HG03521 (cell line): ENCODE results near the gene NES.

ENCODE experiments used
- ATAC-seq: cut with Tn5 transposase; IDR thresholded peaks from one replicate; pipeline ENCODE4 v1.9.1; 2021; ENCODE audit warnings: mild to moderate bottlenecking, moderate library complexity; ENCODE audit not compliant: unreplicated experiment

The NES gene

DNA sequence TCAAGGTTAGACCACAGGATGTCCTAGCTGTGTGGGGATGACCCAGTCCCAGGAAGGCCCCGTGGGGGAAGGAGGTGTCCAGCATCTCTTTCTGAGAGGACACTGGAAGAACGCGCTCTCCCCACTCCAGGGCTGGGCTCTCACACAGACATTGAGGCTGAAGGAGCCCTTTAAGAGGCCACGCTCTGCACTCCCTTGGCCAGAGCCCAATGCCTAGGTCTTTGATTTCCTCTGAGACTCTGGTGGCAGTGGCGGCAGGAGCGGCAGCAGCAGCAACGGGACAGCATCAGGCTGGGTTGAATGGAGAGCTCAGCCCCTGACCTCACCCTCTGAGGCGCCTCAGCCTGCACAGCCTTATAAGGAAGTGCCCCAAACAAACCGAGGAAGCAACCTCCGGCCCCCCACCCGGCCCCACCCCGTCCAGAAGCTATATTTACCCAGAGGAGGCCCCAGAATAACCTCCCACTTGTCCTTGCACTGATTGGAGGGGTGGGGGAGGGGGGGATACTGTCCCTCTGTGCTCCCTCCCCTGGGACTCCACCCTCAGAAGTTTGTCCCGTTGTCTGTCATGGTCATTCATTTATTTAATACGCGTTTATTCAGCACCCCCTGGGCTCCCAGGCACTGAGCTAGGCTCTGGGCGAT, 12.3 kb downstream of the NES start:
- ATAC-seq: no peak

DNA sequence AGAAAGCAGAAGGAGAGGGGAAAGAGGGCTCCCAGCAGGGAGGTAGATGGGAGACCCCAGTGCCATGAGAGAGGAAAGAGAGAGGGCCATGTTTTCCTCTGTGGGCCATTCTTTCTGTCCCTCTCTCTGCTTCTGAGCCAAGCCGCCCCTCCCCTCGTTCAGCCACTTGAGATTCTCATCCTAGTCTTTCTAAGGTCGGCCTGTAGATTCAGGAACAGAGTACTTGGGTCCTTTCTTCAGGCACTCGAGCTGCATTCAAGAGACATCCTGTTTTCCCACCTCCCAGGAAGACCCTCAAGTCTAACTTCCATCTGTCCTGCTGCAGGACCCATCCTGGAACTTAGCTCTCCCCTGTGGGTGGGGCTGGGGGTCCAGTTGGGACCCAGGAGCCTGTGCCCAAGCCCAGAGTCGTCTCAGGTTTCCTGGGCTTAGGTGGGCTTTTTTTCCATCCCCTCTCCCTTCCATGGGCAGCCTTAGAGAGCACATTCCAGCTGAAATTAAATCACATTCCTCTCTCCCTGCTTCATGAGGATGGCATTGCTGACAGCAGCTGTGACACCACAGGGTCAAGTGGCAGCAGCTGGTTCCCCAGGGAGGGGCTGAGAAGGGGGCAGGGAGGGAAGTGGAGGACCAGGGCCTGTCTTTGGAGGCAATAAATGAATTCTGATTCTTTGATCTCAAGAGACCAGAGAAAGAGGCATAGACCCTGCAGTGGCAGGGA, 13.0 kb downstream of the NES start:
- no peak for ATAC-seq

DNA sequence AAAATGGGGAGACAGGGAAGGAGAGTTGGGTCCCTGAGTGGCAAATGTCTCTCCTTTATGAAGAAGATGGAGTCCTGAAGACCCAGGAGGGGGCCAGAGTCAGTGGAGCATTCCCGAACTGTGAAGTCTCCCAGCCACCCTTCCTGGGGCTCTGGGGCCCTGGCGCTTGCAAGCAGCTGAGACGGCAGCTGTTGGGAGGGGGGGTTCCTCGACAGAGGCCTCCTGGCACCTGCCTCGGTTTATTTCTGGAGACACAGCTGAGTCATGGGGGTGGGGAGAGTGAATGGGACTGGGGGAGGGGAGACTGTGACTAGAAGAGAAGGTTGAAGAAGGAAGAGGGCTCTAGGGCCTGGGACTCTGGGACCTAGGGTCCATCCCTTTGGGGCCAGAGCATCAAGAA, 14.0 kb downstream of the NES start:
- no peak for ATAC-seq

DNA sequence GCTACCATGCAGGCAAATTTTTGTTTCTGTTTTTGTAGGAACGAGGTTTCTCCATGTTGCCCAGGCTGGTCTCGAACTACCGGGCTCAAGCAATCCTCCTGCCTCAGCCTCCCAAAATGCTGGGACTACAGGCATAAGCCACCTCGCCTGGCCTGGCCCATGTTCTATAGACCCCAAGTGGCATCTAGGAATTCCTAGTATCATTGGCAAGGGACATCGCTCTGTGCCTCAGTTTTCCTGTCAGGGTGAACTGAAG, 14.5 kb downstream of the NES start:
- ATAC-seq: no peak

DNA sequence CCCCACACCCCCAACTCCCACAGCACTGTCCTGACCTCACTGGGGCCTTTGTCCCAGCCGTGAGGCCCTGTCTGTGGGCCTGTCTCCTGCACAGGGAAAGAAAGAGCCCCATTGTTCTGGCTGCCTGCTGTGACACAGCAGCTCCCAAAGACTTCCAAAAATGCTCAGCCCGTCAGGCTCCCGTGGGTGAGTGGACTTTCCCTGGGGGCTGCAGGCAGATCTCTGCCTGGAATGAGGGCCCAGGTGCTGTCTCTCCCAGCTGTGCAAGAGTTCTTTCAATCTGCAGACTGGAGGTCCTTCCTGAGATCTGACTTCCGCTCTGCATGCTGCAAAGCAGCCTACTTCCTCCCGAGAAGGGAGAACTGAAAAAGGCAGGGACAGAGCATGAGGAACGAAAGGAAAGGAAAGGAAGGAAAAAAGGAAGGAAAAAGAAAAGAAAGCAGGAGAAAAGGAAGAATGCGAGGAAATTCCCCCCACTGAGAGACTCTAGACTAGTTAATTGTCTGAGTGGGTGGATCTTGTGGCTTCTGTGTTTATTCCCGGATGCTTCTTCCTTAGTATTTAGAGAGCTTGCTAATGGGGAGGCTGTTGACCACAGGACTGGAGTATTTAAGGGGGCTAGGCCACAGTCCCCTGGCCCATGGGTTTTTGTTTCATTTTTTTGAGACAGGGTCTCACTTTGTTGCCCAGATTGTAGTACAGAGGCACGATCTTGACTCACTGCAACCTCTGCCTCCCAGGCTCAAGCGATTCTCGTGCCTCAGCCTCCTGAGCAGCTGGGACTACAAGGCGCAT, 15.0 kb downstream of the NES start:
- ATAC-seq: no peak

DNA sequence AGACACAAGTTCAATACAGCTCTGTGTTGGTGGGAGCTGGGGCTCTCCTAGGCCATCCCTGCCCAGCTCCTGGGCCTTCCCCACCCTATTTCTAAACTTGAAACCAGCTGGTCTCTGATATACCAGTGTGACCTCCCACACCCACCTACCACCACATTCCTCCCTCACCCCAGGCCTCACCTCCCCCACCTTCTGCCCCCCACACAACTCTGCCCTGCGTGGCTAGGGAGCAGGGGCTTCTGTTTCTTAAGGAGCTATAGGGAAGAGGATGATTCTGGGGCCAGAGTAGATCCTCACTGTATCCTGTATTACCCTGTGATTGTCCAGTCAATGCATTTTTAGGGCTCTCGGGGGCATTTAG, 16.5 kb downstream of the NES start:
- ATAC-seq: no peak

DNA sequence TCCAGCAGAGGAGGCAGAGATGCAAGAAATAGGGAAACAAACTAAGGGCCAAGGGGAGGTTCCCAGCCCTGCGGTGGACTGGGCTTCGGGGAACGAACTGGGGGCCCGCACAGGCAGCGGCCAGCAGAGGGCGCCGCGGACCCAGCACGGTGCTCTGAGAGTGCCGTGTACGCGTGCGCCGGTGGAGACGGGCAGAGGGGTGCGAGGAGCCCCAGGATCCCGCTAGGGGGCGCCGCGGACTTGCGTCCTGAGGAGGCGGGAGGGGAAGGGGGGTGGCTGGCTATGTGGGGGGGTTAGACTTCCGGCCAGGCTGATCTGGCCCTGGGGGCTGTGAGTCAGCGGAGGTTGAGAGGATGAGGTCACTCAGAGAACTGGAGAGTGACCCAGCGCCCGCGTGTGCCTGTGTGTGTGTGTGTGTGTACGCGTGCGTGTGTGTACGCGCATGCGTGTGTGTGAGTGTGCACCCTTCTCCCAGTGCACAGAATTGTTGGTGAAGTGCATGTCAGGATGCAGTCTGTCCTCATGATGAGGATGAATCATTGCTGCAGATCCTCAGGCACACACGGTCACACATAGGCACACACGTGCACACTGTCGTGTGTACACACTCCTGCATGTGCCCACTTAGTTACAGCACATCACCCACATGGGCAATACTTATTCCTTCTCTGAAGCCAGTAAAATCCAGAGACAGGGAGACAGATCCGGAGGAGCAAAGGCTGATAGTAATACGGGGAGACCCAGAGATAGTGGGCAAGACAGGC, 17.0 kb downstream of the NES start:
- peak; percentile 77 for ATAC-seq

DNA sequence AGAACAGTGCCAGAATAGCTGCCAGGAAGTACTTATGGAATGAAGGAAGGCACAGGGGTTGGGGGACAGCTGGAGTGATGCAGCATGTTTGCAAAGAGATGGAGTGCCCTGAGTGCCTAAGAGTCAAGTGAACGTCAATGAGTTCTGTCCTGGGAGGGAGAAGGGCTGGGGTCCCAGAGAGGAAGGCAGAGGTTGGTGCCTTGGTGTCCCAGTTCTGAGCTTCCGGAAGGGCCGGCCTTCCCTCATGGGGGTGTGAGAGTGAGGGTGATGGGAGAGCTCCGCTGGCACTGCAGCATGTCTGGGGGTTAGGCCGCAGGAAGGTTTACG, 17.6 kb downstream of the NES start:
- ATAC-seq: no peak

DNA sequence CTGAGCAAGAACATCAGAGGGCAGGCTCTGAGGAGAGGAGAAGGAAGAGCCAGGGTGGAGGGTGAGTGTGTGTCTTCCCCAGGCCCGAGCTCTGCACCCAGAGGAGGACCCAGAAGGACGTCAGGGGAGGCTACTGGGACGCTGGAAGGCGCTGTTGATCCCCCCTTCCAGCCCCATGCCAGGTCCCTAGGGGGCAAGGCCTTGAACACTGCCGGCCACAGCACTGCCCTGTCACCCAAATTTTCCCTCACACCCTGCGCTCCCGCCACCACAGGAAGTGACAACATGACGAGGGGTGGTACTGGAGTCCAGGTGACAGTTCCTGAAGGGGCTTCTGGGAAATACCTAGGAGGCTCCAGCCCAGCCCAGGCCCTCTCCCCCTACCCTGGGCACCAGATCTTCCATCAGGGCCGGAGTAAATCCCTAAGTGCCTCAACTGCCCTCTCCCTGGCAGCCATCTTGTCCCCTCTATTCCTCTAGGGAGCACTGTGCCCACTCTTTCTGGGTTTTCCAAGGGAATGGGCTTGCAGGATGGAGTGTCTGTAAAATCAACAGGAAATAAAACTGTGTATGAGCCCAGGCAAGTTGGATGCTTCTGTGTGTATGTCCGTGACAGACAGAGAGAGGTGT, 18.1 kb downstream of the NES start:
- ATAC-seq: no peak

DNA sequence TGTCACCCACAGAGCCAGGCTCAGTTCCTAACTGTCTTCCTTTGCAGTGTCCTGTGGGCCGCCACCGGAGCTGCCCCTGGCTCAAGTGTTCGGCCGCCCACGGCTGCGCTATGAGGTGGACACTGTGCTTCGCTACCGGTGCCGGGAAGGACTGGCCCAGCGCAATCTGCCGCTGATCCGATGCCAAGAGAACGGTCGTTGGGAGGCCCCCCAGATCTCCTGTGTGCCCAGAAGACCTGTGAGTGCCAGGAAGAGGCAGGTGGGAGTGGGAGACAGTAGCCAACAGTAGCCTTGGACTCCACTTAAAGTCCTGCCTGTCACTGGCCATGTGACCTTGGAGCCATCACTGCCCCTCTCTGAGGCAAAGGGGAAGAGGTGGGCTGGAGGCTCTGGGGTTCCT, 18.7 kb downstream of the NES start:
- no peak for ATAC-seq

DNA sequence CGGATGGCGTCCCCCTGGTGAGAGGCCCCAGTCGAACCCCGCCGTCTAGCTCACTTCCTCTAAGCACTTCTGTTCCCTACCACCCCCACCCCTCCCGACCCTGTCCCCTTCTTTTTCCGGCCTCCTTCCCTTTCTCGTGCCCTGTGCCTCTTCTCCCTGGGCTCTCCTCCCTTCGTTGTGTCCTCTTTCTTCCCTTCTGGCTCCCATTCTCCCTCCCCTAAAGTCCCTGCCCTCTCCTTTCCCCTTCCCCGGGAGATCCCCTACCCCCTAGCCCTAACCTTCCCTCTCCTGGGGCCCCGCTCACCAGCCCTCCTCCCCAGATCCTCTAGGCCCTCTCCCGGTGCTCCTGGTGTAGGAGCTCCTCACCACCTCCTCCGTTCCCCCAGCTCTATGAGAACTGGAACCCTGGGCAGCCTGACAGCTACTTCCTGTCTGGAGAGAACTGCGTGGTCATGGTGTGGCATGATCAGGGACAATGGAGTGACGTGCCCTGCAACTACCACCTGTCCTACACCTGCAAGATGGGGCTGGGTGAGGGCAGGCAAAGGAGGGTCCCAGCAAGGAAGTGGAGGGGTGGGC, 19.4 kb downstream of the NES start:
- no peak for ATAC-seq

DNA sequence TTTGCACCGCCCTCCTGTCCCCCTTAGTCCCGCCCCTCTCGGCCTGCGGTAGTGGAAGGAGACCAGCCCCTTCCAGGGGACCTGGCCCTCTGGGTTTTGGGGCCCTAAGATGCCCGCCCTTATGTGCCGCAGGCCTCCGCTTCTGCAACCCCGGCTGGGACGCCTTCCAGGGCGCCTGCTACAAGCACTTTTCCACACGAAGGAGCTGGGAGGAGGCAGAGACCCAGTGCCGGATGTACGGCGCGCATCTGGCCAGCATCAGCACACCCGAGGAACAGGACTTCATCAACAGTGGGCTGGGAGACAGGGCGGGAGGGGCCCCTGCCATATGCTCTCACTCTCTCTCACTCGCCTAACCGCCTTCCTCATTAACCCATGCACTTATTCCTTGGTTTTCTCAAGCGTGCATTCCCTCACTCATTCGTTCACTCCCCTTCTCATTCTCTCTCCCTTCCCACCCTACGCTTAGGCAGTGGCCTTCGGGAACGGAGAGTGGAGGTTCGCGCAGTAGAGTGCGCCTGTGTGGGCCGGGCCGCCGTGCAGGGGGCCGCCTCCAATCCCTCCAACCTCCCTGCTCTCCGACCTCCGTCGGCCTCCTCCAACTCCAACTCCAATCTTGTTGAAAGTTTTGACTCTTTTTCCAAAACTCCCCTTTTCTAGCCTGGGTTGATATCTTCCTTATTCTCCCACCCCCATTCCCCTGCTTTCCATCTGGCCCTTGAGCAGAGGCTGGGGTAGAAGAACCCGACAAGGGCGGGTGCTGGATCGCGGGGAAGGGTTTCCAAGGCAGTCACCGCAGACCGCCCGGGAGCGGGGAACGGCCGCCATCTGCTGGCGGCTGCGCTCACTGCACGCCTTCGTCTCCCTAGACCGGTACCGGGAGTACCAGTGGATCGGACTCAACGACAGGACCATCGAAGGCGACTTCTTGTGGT, 20.1 kb downstream of the NES start:
- ATAC-seq: no peak

DNA sequence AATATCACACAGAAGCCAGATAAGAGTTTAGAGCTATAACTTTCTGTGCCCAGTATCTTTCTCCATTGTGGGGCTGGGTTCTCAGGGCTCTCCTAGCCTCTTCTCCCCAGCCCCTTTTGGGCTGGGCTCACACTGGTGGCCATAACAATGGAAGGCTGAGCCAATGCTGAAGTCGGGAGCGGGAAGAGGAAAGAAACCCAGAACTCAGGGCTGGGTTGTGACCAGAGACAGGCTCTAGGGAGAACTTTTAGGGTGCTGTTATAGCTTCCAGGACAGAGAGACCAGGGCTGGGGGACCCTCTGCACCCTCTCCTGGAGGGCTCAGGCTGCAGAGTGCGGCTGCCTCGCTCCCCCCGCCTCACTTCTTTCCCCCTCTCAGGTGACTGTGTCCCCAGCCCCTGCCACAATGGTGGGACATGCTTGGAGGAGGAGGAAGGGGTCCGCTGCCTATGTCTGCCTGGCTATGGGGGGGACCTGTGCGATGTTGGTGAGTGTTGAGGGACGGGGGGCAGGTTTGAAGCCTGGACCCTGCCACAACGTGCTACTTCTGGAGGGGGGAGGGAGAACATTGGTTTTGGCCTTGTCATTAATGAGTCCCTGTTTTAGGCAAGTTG, 21.2 kb downstream of the NES start:
- ATAC-seq: no peak

DNA sequence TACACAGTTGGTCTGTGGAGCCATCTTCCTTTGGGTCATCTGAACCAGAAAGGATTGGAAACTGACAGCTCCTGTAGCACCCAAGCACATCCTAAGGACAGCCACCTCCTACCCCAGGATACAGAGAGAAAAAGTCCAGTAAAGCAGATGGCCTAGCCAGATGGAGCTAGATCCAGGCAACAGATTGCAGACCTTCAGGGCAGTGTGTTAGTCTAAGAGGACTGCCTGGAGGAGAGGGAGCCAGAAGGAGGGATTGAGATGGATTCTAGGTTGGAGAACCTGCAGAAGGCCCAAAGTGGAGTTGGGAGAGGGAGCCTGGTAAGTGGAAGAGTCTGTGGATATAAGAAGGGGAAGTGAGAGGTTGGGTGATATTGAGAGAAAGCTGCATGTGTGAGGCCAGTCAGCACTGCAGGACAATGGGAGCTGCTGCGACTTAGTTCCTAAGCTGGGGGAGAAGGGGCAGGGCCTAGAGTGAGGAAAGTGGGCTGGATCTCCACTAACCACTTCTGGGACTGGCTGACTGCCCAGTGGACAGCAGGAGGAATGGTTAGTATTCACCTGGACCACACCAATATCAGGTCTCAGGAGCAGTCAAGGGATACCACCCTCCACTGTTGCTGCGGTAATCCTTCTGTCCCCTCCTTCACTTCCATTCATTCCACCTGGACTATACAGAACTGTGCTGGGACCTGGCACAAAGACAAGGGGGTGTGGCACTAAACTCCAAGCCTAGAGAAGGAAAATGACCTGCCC, 21.9 kb downstream of the NES start:
- no peak for ATAC-seq

DNA sequence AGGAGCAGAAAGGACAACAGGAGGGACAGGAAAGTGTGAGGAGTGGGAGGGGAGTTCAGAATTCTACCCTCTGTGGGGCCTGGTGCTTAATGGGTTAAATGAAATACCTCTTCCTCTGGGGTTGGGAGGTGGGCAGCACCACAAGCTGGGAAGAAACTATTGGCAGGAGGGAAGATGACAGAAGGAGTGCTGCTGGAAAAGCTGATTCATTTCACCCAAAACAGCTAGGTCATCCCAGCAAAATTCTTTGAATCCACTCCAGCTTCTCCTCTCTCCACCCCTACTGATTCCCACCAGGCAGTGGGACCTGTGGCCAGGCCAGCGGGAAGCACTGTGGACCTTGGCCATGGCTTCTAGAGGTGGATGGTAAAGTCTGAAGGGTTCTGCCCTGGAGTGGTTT, 22.5 kb downstream of the NES start:
- no peak for ATAC-seq

DNA sequence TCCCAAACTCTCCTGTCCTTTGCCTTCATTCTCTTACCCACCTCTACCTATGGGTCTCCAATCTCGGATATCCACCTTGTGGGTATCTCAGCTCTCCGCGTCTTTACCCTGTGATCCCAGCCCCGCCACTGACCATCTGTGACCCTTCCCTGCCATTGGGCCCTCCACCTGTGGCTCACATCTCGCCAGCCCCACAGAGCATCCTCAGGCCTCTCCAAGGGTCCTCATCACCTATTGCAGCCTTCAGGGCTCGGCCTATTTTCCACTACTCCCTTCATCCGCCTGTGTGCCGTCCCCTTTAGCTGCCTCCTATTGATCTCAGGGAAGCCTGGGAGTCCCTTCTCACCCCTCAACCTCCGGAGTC, 24.2 kb downstream of the NES start:
- ATAC-seq: no peak

DNA sequence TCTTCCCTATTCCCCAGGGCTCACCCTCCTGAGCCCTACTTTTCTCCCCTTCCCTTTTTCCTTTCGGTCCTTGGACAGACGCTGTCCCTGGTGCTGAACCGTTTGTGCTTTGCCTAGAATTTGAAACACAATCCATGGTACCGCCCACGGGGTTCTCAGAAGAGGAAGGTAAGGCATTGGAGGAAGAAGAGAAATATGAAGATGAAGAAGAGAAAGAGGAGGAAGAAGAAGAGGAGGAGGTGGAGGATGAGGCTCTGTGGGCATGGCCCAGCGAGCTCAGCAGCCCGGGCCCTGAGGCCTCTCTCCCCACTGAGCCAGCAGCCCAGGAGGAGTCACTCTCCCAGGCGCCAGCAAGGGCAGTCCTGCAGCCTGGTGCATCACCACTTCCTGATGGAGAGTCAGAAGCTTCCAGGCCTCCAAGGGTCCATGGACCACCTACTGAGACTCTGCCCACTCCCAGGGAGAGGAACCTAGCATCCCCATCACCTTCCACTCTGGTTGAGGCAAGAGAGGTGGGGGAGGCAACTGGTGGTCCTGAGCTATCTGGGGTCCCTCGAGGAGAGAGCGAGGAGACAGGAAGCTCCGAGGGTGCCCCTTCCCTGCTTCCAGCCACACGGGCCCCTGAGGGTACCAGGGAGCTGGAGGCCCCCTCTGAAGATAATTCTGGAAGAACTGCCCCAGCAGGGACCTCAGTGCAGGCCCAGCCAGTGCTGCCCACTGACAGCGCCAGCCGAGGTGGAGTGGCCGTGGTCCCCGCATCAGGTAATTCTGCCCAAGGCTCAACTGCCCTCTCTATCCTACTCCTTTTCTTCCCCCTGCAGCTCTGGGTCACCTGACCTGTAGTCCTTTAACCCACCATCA, 24.8 kb downstream of the NES start:
- ATAC-seq: no peak

DNA sequence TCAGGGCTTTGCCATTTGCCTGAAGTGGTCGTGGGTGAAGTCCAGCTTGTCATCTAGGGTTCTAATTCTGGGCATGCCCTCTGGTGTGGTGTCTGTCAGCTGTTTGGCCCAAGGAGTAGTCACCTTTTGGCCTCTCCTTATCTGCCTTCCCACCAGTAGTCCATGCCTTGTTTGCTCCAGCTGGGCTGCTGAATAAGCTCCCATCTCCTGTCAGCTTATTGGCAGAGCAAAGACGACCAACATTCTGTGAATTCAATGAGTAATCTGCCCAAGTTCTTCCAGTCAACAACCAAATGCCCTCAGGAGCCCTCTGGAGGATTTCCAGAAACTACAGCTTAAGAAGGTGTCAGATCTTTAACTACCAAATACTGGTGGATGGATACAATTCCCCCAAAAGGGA, 28.3 kb downstream of the NES start:
- ATAC-seq: no peak
